Stomach (tissue), 4 donors: Measurements from ENCODE around the gene TAB2.

ENCODE experiments used
- CTCF ChIP-seq, 7 experiments: fragments of 450-650 bp in 4 of 7; fragments of 200-600 bp in 3 of 7; sonication (generic) in 3 of 7; IDR thresholded peaks; one replicate each; pipeline ENCODE4 v1.5.1; 2016 to 2019; ENCODE audit warnings: antibody characterized with exemption in 7 of 7, control low read depth in 2 of 7, mild to moderate bottlenecking in 1 of 7
- EP300 ChIP-seq: sonication (generic); formaldehyde crosslinking; IDR thresholded peaks from one replicate; pipeline ENCODE4 v1.6.1; 2017; ENCODE audit warnings: antibody characterized with exemption
- POLR2AphosphoS5 ChIP-seq, 3 donors: sonication (generic); formaldehyde crosslinking; IDR thresholded peaks; one replicate each; pipeline ENCODE4 v1.6.1; 2016; ENCODE audit warnings: antibody characterized with exemption in 3 of 3

GRCh38 chr6:149320796-149321195, 3.3 kb downstream of the TAB2 start:
- TF ChIP-seq POLR2AphosphoS5 (IDR thresholded peaks at IDR 0.05) (no peak), EP300 (no peak), CTCF (IDR thresholded peaks at IDR 0.05) (no peak)
